ENCODE results near the gene GFRA1. TPM values are rescaled to one million over a fixed set of nuclear protein-coding genes. Genes with fewer than 3 reads are reported as not detected.

Gene GFRA1
- polyA plus RNA-seq, 1 donor (not counting 4 experiments of a cell fraction or from before 2014, with no cell fraction given) = not detected

- dilution Hi-C loops (cut with MboI; ENCODE audit: extremely low pct_ligation_motif_present, low sequenced_read_pairs) = no loop called here
- H3K9ac ChIP-seq (ENCODE audit: control insufficient read depth, extremely low read depth, insufficient read depth, low read length) = no peak overlapping the region
- no peaks in the 10 kb centered on the region for H4K20me1 ChIP-seq (ENCODE audit: control insufficient read depth, extremely low read depth, insufficient read depth, low read length)
- H3K4me3 ChIP-seq (ENCODE audit: control insufficient read depth in 2 of 3, extremely low read depth in 1 of 3, insufficient read depth in 2 of 3, low read depth in 1 of 3, low read length in 3 of 3) = no peak overlapping the region
- H3K79me2 ChIP-seq (ENCODE audit: control insufficient read depth, insufficient read depth, low read length) = no peaks in the 10 kb centered on the region
- no peaks in the 10 kb centered on the region for H3K9me1 ChIP-seq (ENCODE audit: control insufficient read depth, extremely low read depth, insufficient read depth, low read length)
- TF ChIP-seq EZH2 (IDR thresholded peaks at IDR 0.05; ENCODE audit: low read length) (no peak), CTCF (optimal IDR thresholded peaks at IDR 0.05 in 1 of 3, IDR thresholded peaks at IDR 0.05 in 1 of 3, conservative IDR thresholded peaks at IDR 0.05 in 1 of 3; ENCODE audit: extremely low read depth in 1 of 3, insufficient read depth in 2 of 3, low read length in 3 of 3) (no peak)
- FAIRE-seq (no peak), DNase-seq (ENCODE audit: low read depth, low spot score) (no peak)
- H2AFZ ChIP-seq (ENCODE audit: control insufficient read depth, low read length) = no peak overlapping the region
- no peaks in the 10 kb centered on the region for H3K36me3 ChIP-seq (ENCODE audit: control insufficient read depth in 2 of 2, extremely low read depth in 1 of 2, insufficient read depth in 2 of 2, low read length in 2 of 2)
- no peaks in the 10 kb centered on the region for H3K27me3 ChIP-seq (ENCODE audit: control insufficient read depth, extremely low read depth, insufficient read depth, low read length)
- peaks cover 3% of the 10 kb centered on the region for H3K4me1 ChIP-seq (ENCODE audit: control insufficient read depth, extremely low read depth, insufficient read depth, low read length)
- H3K9me3 ChIP-seq (ENCODE audit: control insufficient read depth, low read depth, low read length) = no peaks in the 10 kb centered on the region
- H3K4me2 ChIP-seq (ENCODE audit: control insufficient read depth, extremely low read depth, insufficient read depth, low read depth, low read length) = no peak overlapping the region
- H3K27ac ChIP-seq (ENCODE audit: control insufficient read depth, insufficient read depth, low read length) = no peak overlapping the region
Measured at GRCh38 chr10:116112232-116113231, 160.5 kb downstream of the GFRA1 start.

- Histone ChIP-seq H2AFZ (ENCODE audit: control insufficient read depth, low read length) (no peak overlapping the region), H3K79me2 (ENCODE audit: control insufficient read depth, insufficient read depth, low read length) (no peaks in the 10 kb centered on the region), H3K36me3 (ENCODE audit: control insufficient read depth in 2 of 2, extremely low read depth in 1 of 2, insufficient read depth in 2 of 2, low read length in 2 of 2) (no peaks in the 10 kb centered on the region), H3K4me1 (ENCODE audit: control insufficient read depth, extremely low read depth, insufficient read depth, low read length) (peaks cover 3% of the 10 kb centered on the region), H3K9me1 (ENCODE audit: control insufficient read depth, extremely low read depth, insufficient read depth, low read length) (no peaks in the 10 kb centered on the region), H3K4me2 (ENCODE audit: control insufficient read depth, extremely low read depth, insufficient read depth, low read depth, low read length) (no peak overlapping the region), H3K4me3 (ENCODE audit: control insufficient read depth in 2 of 3, extremely low read depth in 1 of 3, insufficient read depth in 2 of 3, low read depth in 1 of 3, low read length in 3 of 3) (no peak overlapping the region), H4K20me1 (ENCODE audit: control insufficient read depth, extremely low read depth, insufficient read depth, low read length) (no peaks in the 10 kb centered on the region), H3K27ac (ENCODE audit: control insufficient read depth, insufficient read depth, low read length) (no peak overlapping the region), H3K9me3 (ENCODE audit: control insufficient read depth, low read depth, low read length) (no peaks in the 10 kb centered on the region), H3K9ac (ENCODE audit: control insufficient read depth, extremely low read depth, insufficient read depth, low read length) (no peak overlapping the region), H3K27me3 (ENCODE audit: control insufficient read depth, extremely low read depth, insufficient read depth, low read length) (no peaks in the 10 kb centered on the region)
- no peak for TF ChIP-seq EZH2 (IDR thresholded peaks at IDR 0.05; ENCODE audit: low read length)
- TF ChIP-seq CTCF (optimal IDR thresholded peaks at IDR 0.05 in 1 of 3, IDR thresholded peaks at IDR 0.05 in 1 of 3, conservative IDR thresholded peaks at IDR 0.05 in 1 of 3; ENCODE audit: extremely low read depth in 1 of 3, insufficient read depth in 2 of 3, low read length in 3 of 3) = no peak
- dilution Hi-C loops (cut with MboI; ENCODE audit: extremely low pct_ligation_motif_present, low sequenced_read_pairs) = no loop called here
- no peak for DNase-seq (ENCODE audit: low read depth, low spot score)
- FAIRE-seq = no peak
Measured at GRCh38 chr10:116111483-116112095, 161.4 kb downstream of the GFRA1 start.
